K562 (cell line): ENCODE results near the gene C13orf46. TPM values are rescaled to one million over a fixed set of nuclear protein-coding genes. Genes with fewer than 3 reads are reported as not detected.

Experiments used
- ATAC-seq: fragments of 200-7000 bp; cut with Tn5 transposase; 3 replicates; pipeline ENCODE4 v1.9.1; 2020; ENCODE audit warnings: moderate library complexity
- BruUV-seq: library from RNA; stranded (reverse); fragments of 400-500 nt; replicated peaks from 2 replicates; lab custom pipeline; 2021; lab: Mats Ljungman, UMichigan
- CTCF ChIA-PET: fragments of 300-600 bp; formaldehyde crosslinking; extraction: SDS; loops from one replicate; lab custom pipeline; 2021; ENCODE audit warnings: low intra/inter-chr PET ratio; lab: Yijun Ruan, JAX
- POLR2A ChIA-PET: fragments of 300-600, 350-650 bp; sonication (Branson Sonifier 250); formaldehyde crosslinking; extraction: SDS; loops from one replicate; lab custom pipeline; 2021; ENCODE audit warnings: antibody characterized with exemption, inconsistent platforms; lab: Yijun Ruan, JAX
- DNase-seq, 4 experiments: peaks; one replicate each; pipeline versions ENCODE4 v3.0.0 to v3.0.0-alpha.2; 2011 to 2018; ENCODE audit warnings: low spot score in 3 of 4, mixed read lengths in 3 of 4; ENCODE audit errors: extremely low read depth in 1 of 4
- FAIRE-seq: peaks from 2 replicates; lab custom pipeline; 2011; peaks lifted over from hg19 to GRCh38; lab: Jason Lieb, UNC
- H2AFZ ChIP-seq: 2 replicates; pipeline ENCODE4 v1.6.0; 2011; ENCODE audit warnings: low read depth, low read length, control low read depth, inconsistent platforms
- H3K27ac ChIP-seq: fragments of 200-600 bp; 3 replicates; pipeline ENCODE4 v1.8.0; 2011; ENCODE audit warnings: low read depth, mild to moderate bottlenecking, control low read depth, inconsistent platforms, low read length, moderate library complexity, mixed read lengths; ENCODE audit errors: extremely low read depth
- H3K27me3 ChIP-seq, 2 experiments: fragments of 300-600 bp in 1 of 2; 2 replicates in 1 of 2; 3 replicates in 1 of 2; pipeline versions ENCODE4 v1.6.0 to v1.8.0; 2011; ENCODE audit warnings: inconsistent platforms in 2 of 2, low read length in 2 of 2, mild to moderate bottlenecking in 1 of 2, mixed read lengths in 1 of 2, moderate library complexity in 1 of 2; ENCODE audit not compliant: control insufficient read depth in 2 of 2, insufficient read depth in 2 of 2
- H3K36me3 ChIP-seq: fragments of 300-600 bp; 3 replicates; pipeline ENCODE4 v1.8.0; 2011; ENCODE audit warnings: mild to moderate bottlenecking, low read length, inconsistent platforms; ENCODE audit not compliant: control insufficient read depth, insufficient read depth
- H3K4me1 ChIP-seq, 2 experiments: fragments of 200-600 bp in 1 of 2; replicated peaks in 1 of 2; 2 replicates in 1 of 2; 3 replicates in 1 of 2; pipeline versions ENCODE4 v1.5.1 to v1.8.0; 2011; ENCODE audit warnings: inconsistent platforms in 2 of 2, low read length in 2 of 2, mild to moderate bottlenecking in 1 of 2, mixed read lengths in 1 of 2, moderate library complexity in 1 of 2; ENCODE audit not compliant: control insufficient read depth in 2 of 2, insufficient read depth in 2 of 2
- H3K4me2 ChIP-seq: 2 replicates; pipeline ENCODE4 v1.6.1; 2011; ENCODE audit warnings: low read length, control low read depth, inconsistent platforms, mixed read lengths; ENCODE audit not compliant: insufficient read depth
- H3K4me3 ChIP-seq: fragments of 200-600 bp; sonication (generic), shearing (Covaris generic); 2 replicates; pipeline ENCODE4 v1.5.1; 2016; ENCODE audit warnings: control low read depth, inconsistent platforms
- H3K79me2 ChIP-seq: fragments of 200-600 bp; 3 replicates; pipeline ENCODE4 v1.8.0; 2011; ENCODE audit warnings: low read length, inconsistent platforms; ENCODE audit not compliant: control insufficient read depth, insufficient read depth
- H3K9ac ChIP-seq, 2 experiments: 2 replicates each; pipeline versions ENCODE4 v1.6.0 to v1.6.1; 2011; ENCODE audit warnings: low read depth in 2 of 2, low read length in 2 of 2, control low read depth in 1 of 2, inconsistent platforms in 1 of 2, mild to moderate bottlenecking in 1 of 2, mixed read lengths in 1 of 2; ENCODE audit not compliant: insufficient read depth in 1 of 2
- H3K9me1 ChIP-seq: one replicate; pipeline ENCODE4 v1.6.0; 2011; ENCODE audit warnings: inconsistent platforms, mild to moderate bottlenecking, low read length, moderate library complexity; ENCODE audit not compliant: control insufficient read depth, insufficient read depth
- H3K9me3 ChIP-seq: replicated peaks from 2 replicates; pipeline ENCODE4 v1.5.1; 2011; ENCODE audit warnings: low read depth, low read length, inconsistent platforms; ENCODE audit not compliant: control insufficient read depth, insufficient read depth
- H4K20me1 ChIP-seq: replicated peaks from 2 replicates; pipeline ENCODE4 v1.6.1; 2011; ENCODE audit warnings: low read length, inconsistent platforms, mixed read lengths; ENCODE audit not compliant: control insufficient read depth, insufficient read depth
- ARHGAP35 ChIP-seq: fragments of 450-650 bp; IDR thresholded peaks from 2 replicates; pipeline ENCODE4 v1.6.1; 2018; ENCODE audit not compliant: partially characterized antibody
- E2F8 ChIP-seq: fragments of 450-650 bp; IDR thresholded peaks from 2 replicates; pipeline ENCODE4 v1.7.1; 2018; ENCODE audit warnings: mild to moderate bottlenecking, low read depth; ENCODE audit not compliant: partially characterized antibody
- FIP1L1 ChIP-seq: fragments of 200-400 bp; formaldehyde crosslinking; IDR thresholded peaks from 2 replicates; pipeline ENCODE4 v1.6.1; 2018; ENCODE audit warnings: mild to moderate bottlenecking, low read depth, low read length; ENCODE audit not compliant: poor library complexity, severe bottlenecking
- SAFB ChIP-seq: fragments of 200-400 bp; formaldehyde crosslinking; IDR thresholded peaks from 2 replicates; pipeline ENCODE4 v1.6.1; 2017; ENCODE audit warnings: low read depth, low read length, borderline replicate concordance
- SRF ChIP-seq, 2 experiments: fragments of 250-450, 450-650 bp in 1 of 2; sonication (Bioruptor Pico) in 1 of 2; sonication (generic) in 1 of 2; formaldehyde crosslinking; IDR thresholded peaks; 2 replicates each; pipeline versions ENCODE4 v1.5.0 to v1.5.1; 2020 to 2022; ENCODE audit warnings: mild to moderate bottlenecking in 1 of 2, missing genetic modification reagents in 1 of 2
- ZNF175 ChIP-seq: fragments of 200-800 bp; sonication (Bioruptor generic); IDR thresholded peaks from 2 replicates; pipeline ENCODE4 v1.6.1; 2016; ENCODE audit warnings: low read depth, mild to moderate bottlenecking, missing genetic modification characterization, missing compliant biosample characterization
- WGBS: fragments of 100-300 bp; shearing (Covaris generic); methylation state at CpG from one replicate; pipeline ENCODE4 v1.1.6; 2016; ENCODE audit warnings: low coverage, mixed read lengths; ENCODE audit not compliant: insufficient coverage; ENCODE audit errors: missing lambda C conversion rate; 5-methylcytosine and 5-hydroxymethylcytosine counted together
- in situ Hi-C: fragments of 300-500 bp; cut with MboI; formaldehyde crosslinking; loops from 4 replicates; pipeline ENCODE4 v1.15.0; 2018; ENCODE audit warnings: inconsistent platforms, mixed read lengths
- intact Hi-C: fragments of 100-400 bp; cut with micrococcal nuclease; formaldehyde crosslinking; loops from 2 replicates; pipeline ENCODE4 v1.14.2; 2022
- polyA plus RNA-seq, 8 experiments: library from polyadenylated mRNA; depleted of rRNA in 4 of 8; stranded (reverse) in 5 of 8; unstranded in 3 of 8; fragments of >200 nt; fragmentation: Nextera tagmentation in 2 of 8; fragmentation: Illumina TruSeq in 1 of 8; extraction: Ambion mirVana in 2 of 8; extraction: Trizol in 1 of 8; gene quantifications; 2 replicates each; pipeline versions ENCODE4 v1.2.1 to v1.2.3, GENCODE V29; 2011 to 2014; ENCODE audit warnings: inconsistent platforms in 1 of 8, missing spikeins in 1 of 8
- total RNA-seq, 7 experiments: library from RNA; depleted of rRNA in 6 of 7; stranded (reverse); fragments of >200 nt in 6 of 7; fragmentation: Illumina TruSeq in 2 of 7; extraction: Trizol in 2 of 7; gene quantifications; 2 replicates each; pipeline versions ENCODE4 v1.2.1 to v1.2.3, GENCODE V29; 2011 to 2021; ENCODE audit warnings: low replicate concordance in 1 of 7

C13orf46 gene
- total and polyA plus RNA-seq, 9 of the 15 experiments (the other 6 are each of a cell fraction or from before 2014, with no cell fraction given): 0.04 to 0.24 (median 0.05) TPM; not detected in 4

- H3K9ac ChIP-seq: no peak overlapping the region
- no peak overlapping the region for H3K4me3 ChIP-seq
- H3K9me1 ChIP-seq: no peaks in the 10 kb centered on the region
- DNase-seq: no peak
- H3K27me3 ChIP-seq: peaks cover 21 to 75% of the 10 kb centered on the region in 2 experiments; a peak in 4 of 5 replicates
- BruUV-seq: no TSS peak
- 1% methylated on average over 8 of the region's 8 CpGs for WGBS
- H2AFZ ChIP-seq: no peak overlapping the region
- no peaks in the 10 kb centered on the region for H4K20me1 ChIP-seq
- 0 out of 2 replicates have a peak, but pooled peaks cover 2% of the 10 kb centered on the region for H3K9me3 ChIP-seq
- ATAC-seq: no peak
- no peak overlapping the region for H3K4me2 ChIP-seq
- POLR2A ChIA-PET: interaction anchor here (0.6 to 1.5 kb wide), 3 partner anchors 9 to 519 kb away, joined by 3 to 4 read pairs (median 3); no protein-coding TSS in a partner anchor
- no peak overlapping the region for H3K27ac ChIP-seq
- no peaks in the 10 kb centered on the region for H3K4me1 ChIP-seq
- H3K36me3 ChIP-seq: no peaks in the 10 kb centered on the region
- intact Hi-C loops: no loop called here
- no peak for TF ChIP-seq E2F8
- no peak for TF ChIP-seq SAFB
- TF ChIP-seq SRF (CRISPR knock-in tag; IDR thresholded peaks at IDR 0.05): no peak
- TF ChIP-seq ZNF175 (CRISPR knock-in tag): no peak
- no peak for TF ChIP-seq FIP1L1
- no peak for TF ChIP-seq ARHGAP35
- TF ChIP-seq, all 486 proteins: peak for 0
- in situ Hi-C loops: loop anchor here (10.0 kb wide), 1 partner anchor 189 kb away; no protein-coding TSS in a partner anchor
- no peaks in the 10 kb centered on the region for H3K79me2 ChIP-seq
- FAIRE-seq: no peak
- CTCF ChIA-PET: no interaction called here
Observed at GRCh38 chr13:113923376-113924063, 50.4 kb downstream of the C13orf46 start.
